Adrenal gland (tissue), 5 donors: ENCODE measurements around the gene DDR1.

Experiments
- POLR2A ChIP-seq, 2 donors: fragments of 450-650 bp; IDR thresholded peaks; one replicate each; pipeline ENCODE4 v1.6.1; 2017; ENCODE audit warnings: antibody characterized with exemption in 2 of 2, mild to moderate bottlenecking in 2 of 2, moderate library complexity in 1 of 2
- TF ChIP-seq, protein P1 (sequence below), 6 experiments: fragments of 450-650 bp in 4 of 6; fragments of 200-600 bp in 2 of 6; sonication (generic) in 1 of 6; IDR thresholded peaks; 1 replicate in 5 of 6; 2 replicates in 1 of 6; pipeline versions ENCODE4 v1.5.1 to v1.8.0; 2016 to 2021; ENCODE audit warnings: antibody characterized with exemption in 6 of 6, mild to moderate bottlenecking in 2 of 6, moderate library complexity in 1 of 6
- donor health status: DM: no; HTN: no; CAD: no.

DNA sequence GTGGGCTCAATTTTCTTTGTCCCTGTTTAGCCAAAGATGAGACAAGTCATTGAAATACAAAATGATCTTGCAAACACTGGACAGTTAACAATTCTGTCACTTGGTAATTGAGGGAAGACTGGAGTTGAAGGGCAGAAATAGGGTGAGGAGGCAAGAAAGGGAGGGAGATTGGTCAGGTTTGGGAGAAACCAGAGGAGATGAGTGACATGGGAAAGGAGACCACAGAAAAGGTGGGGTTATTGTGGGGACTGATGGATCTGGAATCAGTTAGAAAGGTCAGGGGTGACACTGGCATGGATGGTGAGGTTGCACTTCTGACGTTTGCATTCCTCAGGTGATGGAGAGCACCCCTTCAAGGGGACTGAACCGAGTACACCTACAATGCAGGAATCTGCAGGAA is 24.4 kb downstream of the DDR1 start:
- TF ChIP-seq, protein P1, sequence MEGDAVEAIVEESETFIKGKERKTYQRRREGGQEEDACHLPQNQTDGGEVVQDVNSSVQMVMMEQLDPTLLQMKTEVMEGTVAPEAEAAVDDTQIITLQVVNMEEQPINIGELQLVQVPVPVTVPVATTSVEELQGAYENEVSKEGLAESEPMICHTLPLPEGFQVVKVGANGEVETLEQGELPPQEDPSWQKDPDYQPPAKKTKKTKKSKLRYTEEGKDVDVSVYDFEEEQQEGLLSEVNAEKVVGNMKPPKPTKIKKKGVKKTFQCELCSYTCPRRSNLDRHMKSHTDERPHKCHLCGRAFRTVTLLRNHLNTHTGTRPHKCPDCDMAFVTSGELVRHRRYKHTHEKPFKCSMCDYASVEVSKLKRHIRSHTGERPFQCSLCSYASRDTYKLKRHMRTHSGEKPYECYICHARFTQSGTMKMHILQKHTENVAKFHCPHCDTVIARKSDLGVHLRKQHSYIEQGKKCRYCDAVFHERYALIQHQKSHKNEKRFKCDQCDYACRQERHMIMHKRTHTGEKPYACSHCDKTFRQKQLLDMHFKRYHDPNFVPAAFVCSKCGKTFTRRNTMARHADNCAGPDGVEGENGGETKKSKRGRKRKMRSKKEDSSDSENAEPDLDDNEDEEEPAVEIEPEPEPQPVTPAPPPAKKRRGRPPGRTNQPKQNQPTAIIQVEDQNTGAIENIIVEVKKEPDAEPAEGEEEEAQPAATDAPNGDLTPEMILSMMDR (IDR thresholded peaks at IDR 0.05) = no peak
- no peak for TF ChIP-seq POLR2A (IDR thresholded peaks at IDR 0.05)
